Tibial nerve (tissue), 3 donors: ENCODE data around the gene CHADL.

Experiments used
- CTCF ChIP-seq, 5 experiments: fragments of 200-600 bp in 3 of 5; fragments of 450-650 bp in 2 of 5; sonication (generic) in 3 of 5; IDR thresholded peaks; one replicate each; pipeline ENCODE4 v1.5.1; 2016 to 2019; ENCODE audit warnings: antibody characterized with exemption in 5 of 5, mild to moderate bottlenecking in 3 of 5, moderate library complexity in 2 of 5
- POLR2A ChIP-seq, 2 donors: fragments of 450-650 bp; IDR thresholded peaks; one replicate each; pipeline ENCODE4 v1.6.1; 2017; ENCODE audit warnings: antibody characterized with exemption in 2 of 2, mild to moderate bottlenecking in 2 of 2, moderate library complexity in 2 of 2

GRCh38 chr22:41267958-41268357 lies 27.2 kb upstream of the CHADL start:
- TF ChIP-seq CTCF (IDR thresholded peaks at IDR 0.05): no peak
- TF ChIP-seq POLR2A (IDR thresholded peaks at IDR 0.05): no peak
